ENCODE measurements around the gene RPAP3.

- no peak for TF ChIP-seq POLR2A (IDR thresholded peaks at IDR 0.05; ENCODE audit: low read depth, low read length)
- no peak for TF ChIP-seq POLR2AphosphoS5 (IDR thresholded peaks at IDR 0.05; ENCODE audit: low read depth, low read length)
Observed at GRCh38 chr12:47672068-47672467, 33.8 kb downstream of the RPAP3 start.
